OCI-LY7 (cell line): ENCODE results near the gene HSP90B1. TPM values are rescaled to one million over a fixed set of nuclear protein-coding genes. Genes with fewer than 3 reads are reported as not detected.

Source experiments
- BruUV-seq: library from RNA; stranded (reverse); fragments of 400-500 nt; replicated peaks from 2 replicates; lab custom pipeline; 2021; lab: Mats Ljungman, UMichigan
- CTCF ChIA-PET: fragments of 300-600 bp; sonication (Branson Sonifier 250); formaldehyde crosslinking; loops from one replicate; lab custom pipeline; 2022; ENCODE audit warnings: antibody characterized with exemption; ENCODE audit not compliant: unreplicated experiment; lab: Charles Lee
- POLR2A ChIA-PET: fragments of 300-600 bp; sonication (Branson Sonifier 250); formaldehyde crosslinking; loops from one replicate; lab custom pipeline; 2022; ENCODE audit warnings: antibody characterized with exemption; lab: Charles Lee
- DNase-seq: peaks from one replicate; pipeline ENCODE4 v3.0.0-alpha.2; 2015; ENCODE audit warnings: low spot score
- H2AFZ ChIP-seq: fragments of 200-600 bp; sonication (generic), shearing (Covaris generic); 2 replicates; pipeline ENCODE4 v1.6.1; 2014; ENCODE audit warnings: mild to moderate bottlenecking, antibody characterized with exemption, low read length, moderate library complexity
- H3K27ac ChIP-seq: fragments of 200-600 bp; sonication (generic); 2 replicates; pipeline ENCODE4 v1.5.1; 2014; ENCODE audit warnings: mixed run types, low read depth, mild to moderate bottlenecking, moderate library complexity, low read length, inconsistent platforms; ENCODE audit not compliant: poor library complexity, severe bottlenecking
- H3K36me3 ChIP-seq: fragments of 200-600 bp; sonication (generic); 2 replicates; pipeline ENCODE4 v1.6.1; 2014; ENCODE audit warnings: mild to moderate bottlenecking, antibody characterized with exemption, low read length, moderate library complexity, mixed read lengths; ENCODE audit not compliant: insufficient read depth
- H3K4me1 ChIP-seq: fragments of 200-600 bp; sonication (generic); 2 replicates; pipeline ENCODE4 v1.5.1; 2014; ENCODE audit warnings: mild to moderate bottlenecking, low read length; ENCODE audit not compliant: insufficient read depth, poor library complexity, severe bottlenecking
- H3K4me2 ChIP-seq: fragments of 200-600 bp; sonication (generic); 2 replicates; pipeline ENCODE4 v1.6.1; 2014; ENCODE audit warnings: mild to moderate bottlenecking, low read length
- H3K4me3 ChIP-seq: fragments of 200-600 bp; sonication (generic); 2 replicates; pipeline ENCODE4 v1.5.1; 2014; ENCODE audit warnings: mild to moderate bottlenecking, low read depth, low read length; ENCODE audit not compliant: poor library complexity, severe bottlenecking
- H3K79me2 ChIP-seq: fragments of 200-600 bp; sonication (generic); 2 replicates; pipeline ENCODE4 v1.6.1; 2016; ENCODE audit warnings: low read depth, mild to moderate bottlenecking, low read length, moderate library complexity, mixed read lengths; ENCODE audit not compliant: insufficient read depth
- H3K9me2 ChIP-seq: fragments of 200-600 bp; sonication (generic); 2 replicates; pipeline ENCODE4 v1.6.1; 2016; ENCODE audit warnings: mild to moderate bottlenecking, low read length, mixed read lengths; ENCODE audit not compliant: insufficient read depth
- H3K9me3 ChIP-seq: fragments of 200-600 bp; sonication (generic); 2 replicates; pipeline ENCODE4 v1.6.1; 2014; ENCODE audit warnings: mild to moderate bottlenecking, mixed run types, low read length, mixed read lengths
- H4K20me1 ChIP-seq: fragments of 200-600 bp; sonication (generic); 2 replicates; pipeline ENCODE4 v1.6.1; 2014; ENCODE audit warnings: mild to moderate bottlenecking, antibody characterized with exemption, low read length, moderate library complexity, mixed read lengths; ENCODE audit not compliant: insufficient read depth
- EZH2phosphoT487 ChIP-seq: fragments of 200-600 bp; sonication (generic); IDR thresholded peaks from 2 replicates; pipeline ENCODE4 v1.6.1; 2018; ENCODE audit warnings: low read depth, borderline replicate concordance, mild to moderate bottlenecking, mixed run types, antibody characterized with exemption, low read length, moderate library complexity, mixed read lengths
- intact Hi-C: fragments of 100-400 bp; cut with micrococcal nuclease; formaldehyde crosslinking; loops from one replicate; pipeline ENCODE4 v1.10.0; 2022; ENCODE audit not compliant: unreplicated experiment
- total RNA-seq, 2 experiments: library from RNA; depleted of rRNA in 1 of 2; stranded (reverse); fragments of >200 nt in 1 of 2; shearing (Covaris generic) in 1 of 2; gene quantifications; 2 replicates each; pipeline ENCODE4 v1.2.3, GENCODE V29; 2014 to 2022
- TF ChIP-seq, protein P1 (sequence below): fragments of 200-600 bp; sonication (generic); conservative IDR thresholded peaks from 2 replicates; pipeline ENCODE4 v1.5.1; 2014; ENCODE audit warnings: mild to moderate bottlenecking, antibody characterized with exemption, low read length, moderate library complexity, mixed read lengths

Gene HSP90B1
- total RNA-seq, 2 experiments from 2014 or later = 235 to 304 TPM

DNA sequence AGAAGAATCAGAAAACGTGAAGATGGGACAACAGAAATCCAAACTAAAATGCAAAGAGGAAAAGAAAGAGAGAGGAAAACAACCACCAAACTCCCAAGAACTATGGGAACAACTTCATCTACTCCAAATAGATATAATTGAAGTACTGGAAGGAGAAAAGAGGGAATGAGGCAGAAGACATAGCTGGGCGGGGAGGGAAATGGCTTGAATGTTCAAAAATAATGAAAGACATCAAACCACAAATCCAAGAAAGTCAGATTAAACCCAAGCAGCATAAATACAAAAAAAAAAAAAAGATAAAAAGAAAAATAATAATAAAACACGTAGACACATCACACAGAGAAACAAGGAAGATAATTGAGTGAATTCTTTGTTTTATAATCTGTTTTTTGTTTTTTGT, 12.3 kb upstream of the HSP90B1 start:
- H3K9me2 ChIP-seq = no peaks in the 10 kb centered on the region
- no TSS peak for BruUV-seq
- DNase-seq = no peak
- H4K20me1 ChIP-seq = no peaks in the 10 kb centered on the region
- no peaks in the 10 kb centered on the region for H3K9me3 ChIP-seq
- no peaks in the 10 kb centered on the region for H3K79me2 ChIP-seq
- ChIA-PET POLR2A (interaction anchor here (0.6 kb wide), 3 partner anchors 26 to 1116 kb away, joined by 3 to 4 read pairs (median 3); no protein-coding TSS in a partner anchor), CTCF (no interaction called here)
- H2AFZ ChIP-seq = no peak overlapping the region
- H3K4me3 ChIP-seq = no peak overlapping the region
- H3K4me1 ChIP-seq = no peaks in the 10 kb centered on the region
- H3K4me2 ChIP-seq = no peak overlapping the region
- H3K27ac ChIP-seq = no peak overlapping the region
- H3K36me3 ChIP-seq = no peaks in the 10 kb centered on the region
- TF ChIP-seq, protein P1, sequence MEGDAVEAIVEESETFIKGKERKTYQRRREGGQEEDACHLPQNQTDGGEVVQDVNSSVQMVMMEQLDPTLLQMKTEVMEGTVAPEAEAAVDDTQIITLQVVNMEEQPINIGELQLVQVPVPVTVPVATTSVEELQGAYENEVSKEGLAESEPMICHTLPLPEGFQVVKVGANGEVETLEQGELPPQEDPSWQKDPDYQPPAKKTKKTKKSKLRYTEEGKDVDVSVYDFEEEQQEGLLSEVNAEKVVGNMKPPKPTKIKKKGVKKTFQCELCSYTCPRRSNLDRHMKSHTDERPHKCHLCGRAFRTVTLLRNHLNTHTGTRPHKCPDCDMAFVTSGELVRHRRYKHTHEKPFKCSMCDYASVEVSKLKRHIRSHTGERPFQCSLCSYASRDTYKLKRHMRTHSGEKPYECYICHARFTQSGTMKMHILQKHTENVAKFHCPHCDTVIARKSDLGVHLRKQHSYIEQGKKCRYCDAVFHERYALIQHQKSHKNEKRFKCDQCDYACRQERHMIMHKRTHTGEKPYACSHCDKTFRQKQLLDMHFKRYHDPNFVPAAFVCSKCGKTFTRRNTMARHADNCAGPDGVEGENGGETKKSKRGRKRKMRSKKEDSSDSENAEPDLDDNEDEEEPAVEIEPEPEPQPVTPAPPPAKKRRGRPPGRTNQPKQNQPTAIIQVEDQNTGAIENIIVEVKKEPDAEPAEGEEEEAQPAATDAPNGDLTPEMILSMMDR = no peak
- TF ChIP-seq EZH2phosphoT487 = no peak
- intact Hi-C loops = no loop called here

DNA sequence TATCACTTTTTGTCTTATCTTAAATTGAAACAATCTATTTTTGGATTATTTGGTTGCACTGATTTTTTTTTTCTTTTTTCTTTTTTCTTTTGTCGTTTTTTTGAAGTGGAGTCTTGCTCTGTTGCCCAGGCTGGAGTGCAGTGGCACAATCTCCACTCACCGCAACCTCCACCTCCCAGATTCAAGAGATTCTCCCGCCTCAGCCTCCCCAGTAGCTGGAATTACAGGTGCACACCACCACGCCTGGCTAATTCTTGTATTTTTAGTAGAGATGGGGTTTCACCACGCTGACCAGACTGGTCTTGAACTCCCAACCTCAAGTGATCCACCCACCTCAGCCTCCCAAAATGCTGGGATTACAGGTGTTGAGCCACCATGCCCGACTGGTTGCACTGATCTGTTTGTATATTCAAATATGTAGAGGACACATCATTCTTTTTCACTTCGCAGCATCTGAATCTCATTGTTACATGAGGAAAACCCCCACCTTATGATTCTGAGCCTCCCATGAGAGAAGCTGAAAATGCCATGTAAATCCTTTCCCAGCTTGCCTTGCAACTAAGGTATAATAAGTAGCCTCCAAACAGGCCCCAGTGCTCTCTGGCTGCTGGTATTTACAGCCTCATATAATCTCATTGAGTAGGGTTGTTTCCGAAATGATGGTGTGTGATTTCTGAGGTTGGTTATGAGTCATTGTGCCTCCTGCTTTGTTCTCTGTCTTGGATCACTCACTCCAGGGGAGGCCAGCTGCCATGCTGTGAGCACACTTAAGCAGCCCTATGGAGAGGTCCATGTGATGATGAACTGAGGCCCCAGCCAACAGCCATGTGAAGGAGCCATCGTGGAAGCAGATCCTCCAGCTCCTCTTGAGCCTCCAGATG, 5.2 kb upstream of the HSP90B1 start:
- H3K27ac ChIP-seq = no peak overlapping the region
- no peak for TF ChIP-seq EZH2phosphoT487
- H3K4me3 ChIP-seq = no peak overlapping the region
- no peaks in the 10 kb centered on the region for H3K36me3 ChIP-seq
- H4K20me1 ChIP-seq = no peaks in the 10 kb centered on the region
- H3K4me1 ChIP-seq = peaks cover 19% of the 10 kb centered on the region
- H2AFZ ChIP-seq = no peak overlapping the region
- CTCF ChIA-PET = no interaction called here
- POLR2A ChIA-PET = interaction anchor here (0.5 to 0.6 kb wide), 3 partner anchors 43 to 1091 kb away, joined by 3 to 4 read pairs (median 4); no protein-coding TSS in a partner anchor
- BruUV-seq = no TSS peak
- no peaks in the 10 kb centered on the region for H3K79me2 ChIP-seq
- no peak overlapping the region for H3K4me2 ChIP-seq
- no peaks in the 10 kb centered on the region for H3K9me2 ChIP-seq
- DNase-seq = no peak
- H3K9me3 ChIP-seq = no peaks in the 10 kb centered on the region
- intact Hi-C loops = no loop called here

DNA sequence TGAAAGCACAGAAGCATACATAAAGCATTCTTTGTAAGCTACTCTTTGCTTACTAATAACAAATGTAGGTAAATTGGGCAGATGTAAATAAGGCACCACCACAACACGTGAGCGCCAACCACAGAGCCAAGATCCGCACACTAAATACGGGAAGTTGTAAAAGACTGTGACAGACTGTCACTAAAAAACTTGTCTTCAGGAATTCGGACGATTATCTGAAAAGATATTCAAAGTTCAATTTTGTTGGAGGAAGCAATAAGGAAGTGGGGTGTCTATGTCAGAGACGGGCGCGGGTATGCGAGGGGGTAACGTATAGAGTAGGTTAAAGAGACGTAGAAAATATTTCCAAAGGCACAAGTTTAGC, 1.5 kb upstream of the HSP90B1 start:
- peaks cover 23% of the 10 kb centered on the region for H4K20me1 ChIP-seq
- no peaks in the 10 kb centered on the region for H3K9me3 ChIP-seq
- H3K4me2 ChIP-seq = peak overlapping the region; percentile 99
- POLR2A ChIA-PET = interaction anchor here (1.0 to 3.6 kb wide), 8 partner anchors 9 to 136 kb away, joined by 3 to 27 read pairs (median 4); partner anchors contain the start of genes HCFC2 and TDG
- intact Hi-C loops = loop anchor here (1.0 kb wide), 1 partner anchor 29 kb away; a partner anchor contains a TSS
- peak overlapping the region; percentile 91 for H3K27ac ChIP-seq
- H3K79me2 ChIP-seq = peaks cover 34% of the 10 kb centered on the region
- H3K36me3 ChIP-seq = peaks cover 26% of the 10 kb centered on the region
- BruUV-seq = no TSS peak
- DNase-seq = peak; percentile 74
- TF ChIP-seq EZH2phosphoT487 = no peak
- TF ChIP-seq, protein P1 = no peak
- H3K4me3 ChIP-seq = peak overlapping the region; percentile 79
- CTCF ChIA-PET = no interaction called here
- H3K9me2 ChIP-seq = no peaks in the 10 kb centered on the region
- H2AFZ ChIP-seq = peak overlapping the region; percentile 89
- peaks cover 42% of the 10 kb centered on the region for H3K4me1 ChIP-seq
